H1 (cell line): ENCODE data around the gene GLRX3. TPM values are rescaled to one million over a fixed set of nuclear protein-coding genes. Genes with fewer than 3 reads are reported as not detected.

ENCODE experiments used
- BACH1 ChIP-seq: IDR thresholded peaks from 2 replicates; pipeline ENCODE4 v1.6.1; 2012; ENCODE audit warnings: low read length, improper control_type of control experiment
- EGR1 ChIP-seq: IDR thresholded peaks from 2 replicates; pipeline ENCODE4 v1.6.1; 2011; ENCODE audit warnings: low read depth, low read length, borderline replicate concordance
- HDAC6 ChIP-seq: IDR thresholded peaks from one replicate; pipeline ENCODE4 v1.7.1; 2012; ENCODE audit warnings: low read depth, mild to moderate bottlenecking, inconsistent platforms, low read length, moderate library complexity
- MAFK ChIP-seq: IDR thresholded peaks from 2 replicates; pipeline ENCODE4 v1.6.1; 2012; ENCODE audit warnings: low read depth, mild to moderate bottlenecking, improper control_type of control experiment, low read length
- MAX ChIP-seq: IDR thresholded peaks from 2 replicates; pipeline ENCODE4 v1.6.1; 2012; ENCODE audit warnings: inconsistent platforms
- RBBP5 ChIP-seq: IDR thresholded peaks from 2 replicates; pipeline ENCODE4 v1.7.1; 2012; ENCODE audit warnings: low read depth, mild to moderate bottlenecking, inconsistent platforms, low read length, moderate library complexity, borderline replicate concordance
- polyA plus RNA-seq, 7 experiments: library from polyadenylated mRNA; depleted of rRNA in 3 of 7; stranded (reverse) in 5 of 7; unstranded in 2 of 7; fragments of >200 nt in 5 of 7; fragments of 200-250 nt in 2 of 7; gene quantifications; 1 replicate in 5 of 7; 2 replicates in 1 of 7; 4 replicates in 1 of 7; pipeline versions ENCODE4 v1.2.1 to v1.2.3, GENCODE V29; 2011 to 2013; ENCODE audit warnings: missing spikeins in 2 of 7, mixed read lengths in 2 of 7
- total RNA-seq: library from RNA; stranded (reverse); fragmentation: NEBNext Ultra II Directional; extraction: Animal tissue kit (Norgen Biotek cat#: 25700); gene quantifications from 2 replicates; pipeline ENCODE4 v1.2.1, GENCODE V29; 2021

Gene GLRX3
- total and polyA plus RNA-seq, 2 of the 8 experiments (the other 6 are each of a cell fraction or from before 2014, with no cell fraction given) = 59.9 to 157 TPM

- TF ChIP-seq EGR1 = no peak
- TF ChIP-seq RBBP5 = 0 out of 2 replicates have a peak, but pooled peaks have one; percentile 37
- peak; percentile 90 for TF ChIP-seq MAX
- no peak for TF ChIP-seq BACH1
- TF ChIP-seq HDAC6 = no peak
- no peak for TF ChIP-seq MAFK
Observed at GRCh38 chr10:130127364-130128061, 8.7 kb upstream of the GLRX3 start (continued).
